DND-41 (cell line): ENCODE data around the gene TXLNB.

ENCODE experiments used
- CTCF ChIP-seq: IDR thresholded peaks from 2 replicates; pipeline ENCODE4 v1.5.1; 2012; ENCODE audit warnings: borderline replicate concordance, low read length, moderate library complexity, mild to moderate bottlenecking; ENCODE audit not compliant: poor library complexity, severe bottlenecking; ENCODE audit errors: extremely low read depth
- EZH2 ChIP-seq: IDR thresholded peaks from 3 replicates; pipeline ENCODE4 v1.6.1; 2012; ENCODE audit warnings: borderline replicate concordance, low read depth, mild to moderate bottlenecking, moderate library complexity, low read length, inconsistent platforms; ENCODE audit not compliant: severe bottlenecking

- TF ChIP-seq CTCF (no peak), EZH2 (no peak)
Measured at GRCh38 chr6:139270249-139270648, 21.5 kb downstream of the TXLNB start.
